ENCODE measurements around the gene SNX25.

The SNX25 gene

DNA sequence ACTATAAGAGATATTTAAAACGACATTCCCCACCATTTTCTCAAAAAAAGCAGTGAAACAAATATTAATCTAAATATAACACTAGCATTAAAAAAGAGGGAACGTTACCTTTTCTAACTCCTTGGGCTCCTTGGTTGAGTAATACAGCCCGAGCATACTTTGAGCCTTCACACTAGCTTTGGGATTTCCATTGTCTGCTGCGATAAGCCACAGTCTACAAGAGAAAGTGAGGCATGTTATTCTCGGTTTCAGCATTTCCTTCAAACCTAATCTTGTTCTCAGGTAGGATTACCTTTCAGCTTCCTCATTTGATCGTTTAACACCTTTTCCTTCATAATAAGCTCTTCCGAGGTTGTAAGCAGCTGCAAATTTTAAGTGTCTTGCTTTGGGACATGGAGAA is 164.6 kb downstream of the SNX25 start:
- peaks cover 0 to 8% (median 0%) of the 10 kb centered on the region in 10 experiments; a peak in 3 of 20 replicates for H3K4me1 ChIP-seq
- H3K9me3 ChIP-seq (replicated peaks in 1 of 11) = peaks cover 0 to 9% (median 0%) of the 10 kb centered on the region in 11 experiments; a peak in 4 of 22 replicates
- H3K27me3 ChIP-seq = no peaks in the 10 kb centered on the region
- TF ChIP-seq Cebpa-rat (IDR thresholded peaks at IDR 0.05) = no peak
- no peaks in the 10 kb centered on the region for H4K20me1 ChIP-seq
- H3K27ac ChIP-seq = no peak overlapping the region
- no peak overlapping the region for H3K4me3 ChIP-seq
- no peak overlapping the region for H3K9ac ChIP-seq
- peaks cover 18 to 92% (median 72%) of the 10 kb centered on the region in 11 experiments; a peak in 21 of 22 replicates for H3K36me3 ChIP-seq
- peak overlapping the region in 1 of 11 experiments; percentile 20; a peak in 1 of 22 replicates for H3K4me2 ChIP-seq

DNA sequence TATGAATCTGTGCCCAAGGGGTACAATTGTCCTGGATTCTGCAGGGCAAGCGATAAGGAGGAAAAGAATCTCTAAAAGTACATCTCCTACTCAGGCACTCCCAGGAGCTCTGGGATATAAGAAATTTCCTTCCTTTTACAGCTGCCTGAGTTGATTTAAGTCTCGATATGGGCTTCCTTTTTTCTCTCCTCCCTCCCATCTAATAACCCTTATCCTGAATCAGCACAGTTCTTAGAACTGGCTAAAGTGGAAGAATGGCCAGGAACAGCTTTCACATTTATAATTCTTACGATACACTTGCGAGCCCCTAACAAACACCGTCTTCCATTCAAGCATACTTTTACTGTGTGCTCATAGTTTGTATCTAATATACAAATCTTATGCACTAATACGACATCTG is 165.2 kb downstream of the SNX25 start:
- TF ChIP-seq Cebpa-rat (IDR thresholded peaks at IDR 0.05) = no peak
- peak overlapping the region in 1 of 11 experiments; percentile 20; a peak in 1 of 22 replicates for H3K4me2 ChIP-seq

DNA sequence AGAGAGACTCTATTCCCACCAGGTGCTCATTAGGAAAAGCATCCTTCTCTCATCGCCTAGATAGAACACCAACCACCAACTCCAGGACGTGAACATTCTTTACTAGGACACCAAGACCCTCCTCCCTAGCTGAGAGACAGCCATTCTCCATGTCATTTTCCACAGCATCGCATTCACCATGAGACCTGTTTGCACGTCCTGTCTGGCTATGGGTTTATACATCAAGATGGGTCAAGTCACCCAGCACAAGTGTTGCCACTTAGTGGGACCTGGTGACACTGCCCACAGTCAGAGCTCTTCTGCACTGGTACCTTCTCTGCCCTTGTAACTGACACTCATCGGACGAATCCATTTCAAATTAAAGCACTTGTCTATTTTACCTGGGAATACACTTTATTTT is 168.9 kb downstream of the SNX25 start:
- Histone ChIP-seq H3K27me3 (no peaks in the 10 kb centered on the region), H3K27ac (no peak overlapping the region), H3K4me3 (no peak overlapping the region), H3K36me3 (peaks cover 0 to 79% (median 51%) of the 10 kb centered on the region in 11 experiments; a peak in 18 of 22 replicates), H4K20me1 (no peaks in the 10 kb centered on the region), H3K9ac (no peak overlapping the region), H3K9me3 (replicated peaks in 1 of 11) (peaks cover 21 to 39% (median 31%) of the 10 kb centered on the region in 11 experiments), H3K4me1 (peaks cover 0 to 8% (median 2%) of the 10 kb centered on the region in 10 experiments; a peak in 10 of 20 replicates), H3K4me2 (no peak overlapping the region)
- TF ChIP-seq Cebpa-rat (IDR thresholded peaks at IDR 0.05) = no peak

More for the DNA sequence above, 165.2 kb downstream of the SNX25 start:
- Histone ChIP-seq H3K27ac (no peak overlapping the region), H3K4me3 (no peak overlapping the region), H3K4me1 (peaks cover 0 to 8% (median 0%) of the 10 kb centered on the region in 10 experiments; a peak in 3 of 20 replicates), H3K9me3 (replicated peaks in 1 of 11) (peaks cover under 1 to 14% (median 3%) of the 10 kb centered on the region in 11 experiments; a peak in 17 of 22 replicates), H4K20me1 (no peaks in the 10 kb centered on the region), H3K27me3 (no peaks in the 10 kb centered on the region), H3K36me3 (peaks cover 18 to 89% (median 71%) of the 10 kb centered on the region in 11 experiments; a peak in 21 of 22 replicates), H3K9ac (no peak overlapping the region)

DNA sequence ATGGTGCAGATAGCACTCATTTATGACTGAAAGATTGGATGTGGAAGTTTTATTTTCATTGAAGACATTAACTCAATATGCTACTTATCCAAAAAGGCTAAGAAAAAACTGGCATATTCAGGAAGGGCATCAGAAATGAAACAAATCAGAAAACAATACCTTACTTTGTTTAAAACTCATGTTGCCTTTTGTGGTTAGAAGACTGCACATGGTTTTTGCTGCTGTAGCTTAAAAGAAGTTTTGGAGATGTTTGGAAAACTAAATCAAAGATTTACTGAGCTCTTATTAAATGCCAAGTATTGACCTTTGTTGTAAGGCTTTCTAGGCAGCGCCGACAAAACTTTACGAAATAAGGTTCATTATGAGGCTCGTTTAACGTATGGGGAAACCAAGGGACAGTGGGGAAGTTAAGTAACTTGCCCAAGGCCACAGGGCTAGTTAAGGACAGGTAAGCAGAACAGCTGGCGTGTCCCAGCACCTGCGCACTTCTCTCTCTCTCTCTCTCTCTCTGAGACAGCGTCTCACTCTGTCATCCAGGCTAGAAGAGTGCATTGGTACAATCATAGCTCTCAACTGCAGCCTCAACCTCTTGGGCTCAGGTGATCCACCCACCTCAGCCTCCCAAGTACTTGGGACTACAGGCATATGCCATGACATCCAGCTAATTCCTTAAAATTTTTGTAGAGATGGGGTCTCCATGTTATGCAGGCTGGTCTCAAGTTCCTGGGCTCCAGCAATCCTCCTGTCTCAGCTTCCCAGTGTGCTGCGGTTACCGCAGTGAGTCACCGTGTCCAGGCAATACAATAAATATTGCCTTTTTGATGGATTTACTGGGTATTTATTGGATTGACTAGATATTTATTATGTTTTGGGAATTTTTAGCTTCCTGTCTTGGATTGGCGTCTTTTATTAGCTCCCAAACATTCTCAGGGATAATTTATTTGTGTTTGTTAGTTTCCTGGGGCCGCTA is 170.2 kb downstream of the SNX25 start:
- TF ChIP-seq Cebpa-rat (IDR thresholded peaks at IDR 0.05) = no peak
- no peaks in the 10 kb centered on the region for H4K20me1 ChIP-seq

DNA sequence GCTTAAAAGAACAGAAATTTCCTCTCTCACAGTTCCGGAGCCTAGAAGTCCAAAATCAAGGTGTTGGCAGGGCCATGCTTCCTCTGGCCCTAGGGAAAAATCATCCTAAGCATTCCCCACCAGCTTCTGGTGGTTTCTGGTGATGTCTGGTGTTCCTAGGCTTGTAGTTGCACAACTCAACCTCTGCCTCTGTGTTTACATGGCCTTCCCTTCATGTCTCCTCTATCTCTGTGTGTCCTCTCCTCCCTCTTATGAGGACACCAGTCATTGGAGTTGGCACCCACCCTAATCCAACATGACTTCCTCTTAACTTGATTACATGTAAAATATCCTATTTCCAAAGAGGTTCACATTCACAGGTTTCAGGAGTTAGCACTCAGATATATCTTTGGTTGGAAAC is 170.9 kb downstream of the SNX25 start:
- Histone ChIP-seq H3K4me1 (peaks cover 13 to 22% (median 17%) of the 10 kb centered on the region in 10 experiments), H3K27me3 (no peaks in the 10 kb centered on the region), H3K9ac (no peak overlapping the region), H4K20me1 (no peaks in the 10 kb centered on the region), H3K4me2 (no peak overlapping the region), H3K36me3 (peaks cover 0 to 70% (median 47%) of the 10 kb centered on the region in 11 experiments; a peak in 18 of 22 replicates), H3K9me3 (replicated peaks in 1 of 11) (peaks cover 21 to 47% (median 32%) of the 10 kb centered on the region in 11 experiments), H3K27ac (no peak overlapping the region), H3K4me3 (no peak overlapping the region)
- TF ChIP-seq Cebpa-rat (IDR thresholded peaks at IDR 0.05) = no peak

More for the DNA sequence above, 170.2 kb downstream of the SNX25 start:
- Histone ChIP-seq H3K4me2 (no peak overlapping the region), H3K4me1 (peaks cover 9 to 17% (median 12%) of the 10 kb centered on the region in 10 experiments), H3K9ac (no peak overlapping the region), H3K27me3 (no peaks in the 10 kb centered on the region), H3K36me3 (peaks cover 0 to 71% (median 47%) of the 10 kb centered on the region in 11 experiments; a peak in 18 of 22 replicates), H3K27ac (no peak overlapping the region), H3K4me3 (no peak overlapping the region), H3K9me3 (replicated peaks in 1 of 11) (peaks cover 21 to 47% (median 32%) of the 10 kb centered on the region in 11 experiments)

DNA sequence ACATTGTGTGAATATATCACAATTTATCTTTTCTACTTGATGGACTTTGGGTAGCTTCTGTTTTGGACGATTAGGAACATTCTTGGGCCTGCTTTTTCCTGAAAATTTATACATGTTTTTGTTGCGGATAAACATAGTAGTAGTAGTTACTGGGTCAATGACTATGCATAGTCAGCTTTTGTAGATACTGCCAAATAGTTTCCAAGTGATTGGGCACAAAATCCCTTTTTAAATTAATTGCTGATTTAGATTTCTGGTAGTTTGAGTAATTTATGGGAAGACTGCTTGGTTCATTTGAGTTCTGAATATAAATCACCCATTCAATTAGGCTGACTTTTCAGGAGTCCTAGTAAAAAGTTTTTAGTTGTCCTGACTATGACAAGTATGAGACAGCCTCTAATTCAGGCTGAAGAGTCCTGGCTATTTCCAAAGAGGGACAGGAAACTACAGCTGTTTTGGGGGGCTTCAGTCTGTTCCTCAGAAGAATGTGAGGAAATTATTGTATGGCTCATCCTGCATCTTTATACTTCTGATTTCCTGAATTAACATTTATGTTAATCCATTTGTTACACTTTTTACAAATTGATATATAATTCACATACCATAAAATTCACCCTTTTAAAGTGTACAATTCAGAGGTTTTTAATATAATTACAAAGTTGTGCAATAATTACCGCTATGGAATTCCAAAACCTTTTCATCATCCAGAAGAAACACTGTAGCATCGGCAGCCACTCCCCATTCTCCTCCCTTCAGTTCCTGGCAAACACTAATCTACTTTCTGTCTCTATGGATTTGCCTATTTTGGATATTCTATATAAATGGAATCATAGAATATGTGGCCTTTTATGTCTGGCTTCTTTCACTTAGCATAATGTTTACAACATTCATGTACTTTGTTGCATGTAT is 172.1 kb downstream of the SNX25 start:
- Histone ChIP-seq H3K27ac (no peak overlapping the region), H3K4me2 (no peak overlapping the region), H3K4me3 (no peak overlapping the region), H3K4me1 (peaks cover 21 to 34% (median 29%) of the 10 kb centered on the region in 10 experiments), H3K9ac (no peak overlapping the region), H3K36me3 (peaks cover 0 to 61% (median 41%) of the 10 kb centered on the region in 11 experiments; a peak in 18 of 22 replicates), H4K20me1 (no peaks in the 10 kb centered on the region), H3K27me3 (no peaks in the 10 kb centered on the region), H3K9me3 (replicated peaks in 1 of 11) (peaks cover 21 to 47% (median 32%) of the 10 kb centered on the region in 11 experiments)
- peak in 1 of 11 experiments; percentile 35; a peak in 2 of 22 replicates for TF ChIP-seq Cebpa-rat (IDR thresholded peaks at IDR 0.05)

DNA sequence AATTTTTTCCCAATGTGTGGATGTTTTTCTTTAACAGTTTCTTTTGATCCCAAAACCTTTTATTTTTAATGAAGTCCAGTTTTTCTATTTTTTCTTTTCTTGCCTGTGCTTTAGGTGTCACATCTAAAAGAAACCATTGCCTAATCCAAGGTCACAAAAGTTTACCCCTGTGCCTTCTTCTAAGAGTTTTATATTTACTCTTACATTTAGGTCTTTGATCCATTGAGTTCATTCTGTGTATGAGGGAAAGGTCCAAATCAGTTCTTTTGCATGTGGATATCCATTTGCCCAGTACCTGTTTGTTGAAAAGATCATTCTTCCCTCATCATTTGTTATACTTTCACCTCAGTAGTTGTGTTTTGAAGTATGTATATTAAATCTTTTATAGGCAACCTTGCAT is 173.4 kb downstream of the SNX25 start:
- H4K20me1 ChIP-seq = no peaks in the 10 kb centered on the region
- H3K9me3 ChIP-seq (replicated peaks in 1 of 11) = peaks cover 21 to 42% (median 32%) of the 10 kb centered on the region in 11 experiments
- TF ChIP-seq Cebpa-rat (IDR thresholded peaks at IDR 0.05) = no peak
- H3K4me2 ChIP-seq = peak overlapping the region in 1 of 11 experiments; percentile 84; a peak in 1 of 22 replicates
- no peak overlapping the region for H3K4me3 ChIP-seq
- H3K9ac ChIP-seq = no peak overlapping the region
- no peaks in the 10 kb centered on the region for H3K27me3 ChIP-seq
- no peak overlapping the region for H3K27ac ChIP-seq
- H3K4me1 ChIP-seq = peaks cover 21 to 36% (median 30%) of the 10 kb centered on the region in 10 experiments
- H3K36me3 ChIP-seq = peaks cover 0 to 50% (median 30%) of the 10 kb centered on the region in 11 experiments; a peak in 17 of 22 replicates

DNA sequence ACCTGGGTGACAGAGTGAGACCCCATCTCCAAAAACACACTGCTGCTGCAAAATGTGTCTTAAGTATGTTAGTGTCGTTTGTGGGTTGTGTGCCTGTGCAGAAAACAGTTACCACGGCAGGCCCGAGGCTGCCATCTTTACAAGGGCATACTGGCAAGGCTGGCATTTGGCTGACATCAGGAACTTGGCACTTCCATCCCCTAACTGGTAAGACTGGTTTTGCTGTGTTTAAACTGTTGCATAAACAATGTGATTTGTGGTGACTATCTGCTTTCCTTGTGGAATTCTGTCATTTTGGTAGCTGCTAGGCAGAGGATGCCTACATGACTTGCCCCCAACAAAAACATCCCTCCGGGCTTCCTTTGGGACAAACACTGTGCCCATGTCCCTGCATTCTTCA is 174.1 kb downstream of the SNX25 start:
- Histone ChIP-seq H3K4me2 (peak overlapping the region in 8 of 11 experiments; percentile 53 to 85 (median 72); a peak in 13 of 22 replicates), H3K4me1 (peaks cover 21 to 36% (median 30%) of the 10 kb centered on the region in 10 experiments), H3K27me3 (no peaks in the 10 kb centered on the region), H3K4me3 (peak overlapping the region in 2 of 10 experiments; percentile 39 to 56; a peak in 1 of 20 replicates), H3K9ac (peak overlapping the region in 1 of 11 experiments; percentile 56; a peak in 2 of 22 replicates), H4K20me1 (no peaks in the 10 kb centered on the region), H3K36me3 (peaks cover 0 to 43% (median 23%) of the 10 kb centered on the region in 11 experiments; a peak in 17 of 22 replicates), H3K9me3 (replicated peaks in 1 of 11) (peaks cover 21 to 42% (median 31%) of the 10 kb centered on the region in 11 experiments), H3K27ac (peak overlapping the region in 7 of 11 experiments; percentile 61 to 79 (median 74); a peak in 12 of 22 replicates)
- no peak for TF ChIP-seq Cebpa-rat (IDR thresholded peaks at IDR 0.05)
